LHCN-M2 (cell line): ENCODE data around the gene G6PC3. TPM values are rescaled to one million over a fixed set of nuclear protein-coding genes. Genes with fewer than 3 reads are reported as not detected.

Source experiments
- DNase-seq: peaks from one replicate; pipeline ENCODE4 v3.0.0-alpha.2; 2012; ENCODE audit warnings: low read depth
- total RNA-seq: library from RNA; depleted of rRNA; stranded (reverse); fragments of >200 nt; gene quantifications from 2 replicates; pipeline ENCODE4 v1.2.3, GENCODE V29; 2014

The G6PC3 gene
- total RNA-seq, 1 experiment from 2014 or later: 67.2 TPM

GRCh38 chr17:44059101-44059892 is 11.2 kb upstream of the G6PC3 start:
- no peak for DNase-seq

- DNase-seq: no peak
These were observed 9.1 kb upstream of the G6PC3 start for GRCh38 chr17:44061446-44061845.

GRCh38 chr17:44062871-44063270 is 7.7 kb upstream of the G6PC3 start:
- no peak for DNase-seq

- no peak for DNase-seq
These were observed 6.6 kb upstream of the G6PC3 start for GRCh38 chr17:44063704-44064639.

DNA sequence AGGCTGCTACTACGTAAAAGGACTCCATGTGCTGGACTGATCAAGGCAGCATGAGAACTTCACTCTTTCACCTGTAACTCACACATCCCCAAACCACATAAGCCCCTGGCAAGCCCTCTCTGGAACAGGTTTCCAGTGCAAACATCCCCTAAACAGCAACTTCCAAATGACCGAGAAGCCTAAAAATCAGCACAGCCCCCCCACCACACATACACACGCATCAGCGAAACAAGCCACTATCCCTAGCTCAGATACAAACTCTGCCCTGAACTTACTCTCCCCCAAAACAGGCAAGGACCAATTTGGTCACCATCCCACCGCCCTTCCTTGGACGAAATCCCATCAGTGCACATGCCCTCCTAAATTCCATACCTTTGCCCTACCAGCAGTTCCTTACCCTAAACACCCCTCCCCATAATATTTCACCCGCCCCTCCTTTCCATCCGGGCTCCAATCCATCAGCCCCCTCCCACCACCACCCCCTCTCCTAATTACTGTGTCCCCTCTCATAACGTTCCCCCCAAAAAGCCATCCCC is 4.8 kb upstream of the G6PC3 start:
- no peak for DNase-seq

- DNase-seq: peak; percentile 88
These were observed 4.2 kb upstream of the G6PC3 start, which contains the start of gene LSM12 for GRCh38 chr17:44066204-44066930. TSS of gene LSM12 (minus strand) at chr17:44066671. CDS start at chr17:44066587, 84 bp downstream.

DNA sequence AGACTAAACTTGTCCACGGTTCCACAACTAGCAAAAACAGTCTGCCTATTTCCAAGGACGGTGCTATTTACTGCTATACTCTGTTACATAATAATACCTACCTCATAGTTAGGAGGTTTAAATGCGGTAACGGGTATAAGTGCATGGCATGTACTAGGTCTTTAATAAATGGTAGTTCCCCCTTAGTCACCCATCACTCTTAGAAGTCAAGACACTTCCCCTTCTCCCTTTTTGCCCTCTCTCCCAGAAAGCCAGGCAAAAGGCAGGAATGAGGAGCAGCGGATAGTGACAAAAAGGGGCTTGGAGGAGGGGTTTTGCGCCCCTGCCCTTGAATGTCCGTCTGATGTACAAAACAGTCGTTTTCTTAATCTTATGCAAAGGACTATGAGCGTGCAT is 3.0 kb upstream of the G6PC3 start:
- DNase-seq: no peak

- DNase-seq: no peak
These were observed 521 bp upstream of the G6PC3 start for GRCh38 chr17:44069974-44070454.

DNA sequence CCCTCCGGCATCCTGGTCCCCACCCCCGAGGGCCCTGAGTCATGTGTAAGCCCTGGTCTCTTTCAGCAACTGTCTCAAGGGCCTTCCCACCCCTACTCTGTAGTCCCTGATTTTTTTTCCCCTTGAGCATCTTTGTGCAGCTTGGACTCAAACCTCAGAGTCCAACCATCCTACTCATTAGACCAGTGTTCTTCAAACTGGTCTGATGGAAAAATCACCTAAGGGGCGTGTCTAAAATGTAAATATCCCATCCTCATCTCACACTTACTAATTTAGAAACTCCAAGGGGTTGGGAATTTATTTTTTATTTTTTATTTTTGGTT is 624 bp downstream of the G6PC3 start:
- DNase-seq: no peak

GRCh38 chr17:44071772-44072171 is 1.2 kb downstream of the G6PC3 start:
- no peak for DNase-seq

DNA sequence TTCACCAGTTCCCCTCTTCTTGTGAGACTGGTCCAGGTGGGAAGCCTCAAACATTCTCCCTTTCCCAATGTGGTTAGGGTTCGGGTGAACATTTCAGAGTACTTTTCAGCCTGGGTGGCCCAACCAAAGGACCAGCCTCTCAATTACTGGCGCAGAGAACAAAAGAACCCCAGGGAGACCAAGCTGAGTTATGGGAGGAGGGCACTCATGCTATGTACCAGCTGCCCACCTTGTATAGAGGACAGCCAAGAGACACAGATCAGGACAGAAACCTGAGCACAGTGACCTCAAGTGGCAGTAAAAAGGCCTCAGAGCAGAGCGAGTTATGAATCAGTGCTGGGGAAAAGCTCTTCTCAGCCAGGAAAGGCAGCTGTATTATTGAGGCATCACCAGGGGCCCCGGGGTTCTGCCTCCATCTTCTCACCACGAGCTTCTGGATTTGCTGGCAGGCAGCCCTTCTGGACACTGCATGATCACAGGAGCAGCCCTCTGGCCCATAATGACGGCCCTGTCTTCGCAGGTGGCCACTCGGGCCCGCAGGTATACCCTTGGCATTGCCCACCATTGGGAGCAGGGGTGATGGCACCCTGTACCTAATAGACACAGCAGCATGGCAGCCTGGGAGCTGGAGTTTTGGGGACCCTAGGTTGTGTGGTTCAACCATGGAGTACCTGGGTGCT is 3.8 kb downstream of the G6PC3 start:
- peak; percentile 65 for DNase-seq

- DNase-seq: no peak
These were observed 4.4 kb downstream of the G6PC3 start for GRCh38 chr17:44074911-44075285.

- DNase-seq: no peak
These were observed 5.2 kb downstream of the G6PC3 start for GRCh38 chr17:44075598-44076293.

GRCh38 chr17:44076716-44077594 is 6.4 kb downstream of the G6PC3 start:
- DNase-seq: no peak

DNA sequence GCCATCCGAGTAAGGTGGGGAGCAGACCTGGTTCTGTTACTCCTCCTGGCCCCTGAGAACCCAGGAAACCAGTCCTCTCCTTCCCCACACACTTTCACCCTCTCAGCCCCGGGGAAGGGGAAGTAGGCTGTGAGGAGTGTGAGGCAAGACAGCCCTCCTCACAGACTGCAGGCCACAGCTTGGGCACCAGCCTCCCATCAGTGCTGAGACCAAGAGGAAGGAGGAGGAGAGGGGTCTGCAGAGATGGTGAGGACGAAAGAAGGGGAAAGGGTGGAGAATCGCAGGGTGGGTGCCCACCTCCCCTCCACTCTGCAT is 7.0 kb downstream of the G6PC3 start:
- no peak for DNase-seq

DNA sequence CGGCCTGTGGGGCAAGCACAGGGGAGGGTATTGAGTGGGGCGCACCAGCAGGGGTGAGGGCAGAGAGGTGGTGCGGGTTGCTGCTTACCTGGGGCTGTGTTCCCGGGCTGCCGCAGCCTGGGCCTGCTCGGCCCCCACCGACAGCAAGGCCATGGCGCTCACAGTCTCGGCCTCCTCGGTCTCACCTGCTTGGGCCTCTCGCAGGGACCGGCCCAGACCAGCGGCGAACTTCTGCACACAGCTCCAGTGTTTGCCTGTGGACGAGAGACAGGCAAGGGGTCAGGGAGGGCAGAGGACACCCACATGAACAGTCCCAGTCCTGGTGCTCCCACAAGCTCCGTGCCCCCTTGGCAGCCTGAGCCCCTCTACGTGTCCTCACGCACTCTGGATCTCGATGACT is 7.9 kb downstream of the G6PC3 start:
- DNase-seq: no peak

DNA sequence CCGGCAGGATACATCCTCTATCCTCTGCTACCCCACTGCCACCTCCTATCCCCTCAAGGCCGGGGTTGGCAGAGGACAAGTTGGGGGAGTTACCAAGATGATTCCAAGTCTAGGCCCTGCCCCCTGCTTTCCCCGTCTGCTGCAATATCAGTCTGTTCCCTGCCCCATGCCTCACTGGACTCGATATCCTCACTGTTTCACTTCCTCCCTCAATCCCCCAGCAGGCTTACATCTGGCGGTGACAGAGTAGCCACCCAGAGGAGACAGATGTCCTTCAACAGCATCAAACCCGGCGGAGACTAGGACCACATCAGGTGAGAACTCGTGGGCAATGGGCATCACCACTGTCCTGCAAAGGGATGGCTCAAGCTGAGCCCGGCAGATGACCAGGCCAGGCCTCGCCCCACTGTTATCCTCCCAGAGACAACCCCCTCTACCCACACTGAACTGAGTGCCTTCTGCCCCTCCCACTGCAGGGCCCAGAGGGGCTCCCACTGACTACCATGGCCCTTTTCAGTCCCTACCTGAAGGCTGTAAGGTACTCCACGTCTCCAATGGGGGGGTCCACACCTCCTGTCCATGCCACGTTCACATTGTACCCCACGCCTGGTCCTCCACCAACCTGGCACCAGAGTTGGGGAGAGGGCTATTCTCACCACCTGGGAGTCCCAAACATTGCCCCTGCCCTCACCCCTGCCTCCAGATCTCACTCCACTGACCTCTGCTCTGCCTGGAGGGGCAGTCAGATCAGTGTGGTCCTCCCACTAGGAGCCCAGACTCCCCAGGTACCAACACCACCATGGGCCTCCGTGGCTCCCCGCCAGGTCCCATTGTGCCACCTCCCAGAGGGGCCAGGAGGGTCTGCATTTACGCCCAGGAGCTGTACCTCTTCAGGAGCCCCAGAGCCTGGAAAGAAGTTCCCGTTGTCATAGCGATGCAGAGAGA is 9.6 kb downstream of the G6PC3 start:
- no peak for DNase-seq

DNA sequence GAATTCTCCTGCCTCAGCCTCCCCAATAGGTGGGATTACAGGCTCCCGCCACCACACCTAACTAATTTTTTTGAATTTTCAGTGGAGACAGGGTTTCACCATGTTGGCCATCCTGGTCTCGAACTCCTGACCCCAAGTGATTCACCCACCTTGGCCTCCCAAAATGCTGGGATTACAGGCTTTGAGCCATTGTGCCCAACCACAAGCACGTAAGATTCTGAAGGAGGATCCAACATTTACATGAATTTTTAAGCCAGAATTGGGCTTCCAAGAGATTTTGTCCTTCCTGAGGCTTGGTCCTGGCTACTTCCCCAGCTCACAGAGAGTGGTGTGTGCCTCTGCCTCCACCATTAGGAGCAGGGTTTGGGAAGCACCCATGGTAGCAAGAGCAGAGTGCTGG is 11.1 kb downstream of the G6PC3 start:
- DNase-seq: no peak
